Measurements from ENCODE around the gene B3GALT5.

The B3GALT5 gene

GRCh38 chr21:39641827-39642450 is 29.2 kb downstream of the B3GALT5 start:
- no peak for DNase-seq (ENCODE audit: low read depth in 1 of 2, low spot score in 1 of 2)

GRCh38 chr21:39644062-39644560 is 31.4 kb downstream of the B3GALT5 start:
- DNase-seq (ENCODE audit: low read depth in 1 of 2, low spot score in 1 of 2), result no peak

DNA sequence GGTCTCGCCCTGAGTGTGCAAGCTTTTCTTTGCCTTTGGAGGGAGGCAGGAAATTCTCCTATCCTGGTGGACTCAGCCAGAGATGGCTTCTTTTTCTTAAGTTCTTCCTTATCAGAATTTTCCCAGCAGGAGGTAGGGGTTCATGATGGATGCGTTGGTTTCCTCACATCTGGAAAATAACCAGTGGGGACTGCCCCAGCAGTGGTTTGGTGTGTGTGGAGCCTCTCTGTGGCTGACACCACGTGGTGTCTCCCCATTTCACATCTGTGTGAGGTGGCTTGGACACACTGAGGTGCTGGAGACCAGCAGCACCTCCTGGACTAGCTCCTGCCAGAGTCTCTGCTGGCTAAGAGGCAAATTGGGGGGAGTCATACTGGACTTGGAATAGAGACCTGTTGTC is 32.6 kb downstream of the B3GALT5 start:
- no peak for DNase-seq (ENCODE audit: low read depth in 1 of 2, low spot score in 1 of 2)

DNA sequence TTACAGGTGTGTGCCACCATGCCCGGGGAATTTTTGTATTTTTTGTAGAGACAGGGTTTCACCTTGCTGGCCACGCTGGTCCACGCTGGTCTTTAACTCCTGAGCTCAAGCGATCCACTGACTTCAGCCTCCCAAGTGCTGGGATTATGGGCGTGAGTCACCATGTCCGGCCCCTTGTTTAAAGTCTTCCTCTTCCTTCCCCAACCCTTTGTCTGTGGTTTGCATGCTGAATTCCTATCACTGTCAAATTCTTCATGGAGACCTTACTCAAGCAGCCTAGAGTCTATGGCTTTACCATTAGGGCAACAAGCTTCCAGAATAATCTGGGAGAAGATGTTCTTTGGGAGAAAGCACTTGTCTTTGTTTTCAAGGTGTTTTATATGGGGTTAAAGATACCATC is 34.7 kb downstream of the B3GALT5 start:
- no peak for DNase-seq (ENCODE audit: low read depth in 1 of 2, low spot score in 1 of 2)

GRCh38 chr21:39648879-39649278 is 36.1 kb downstream of the B3GALT5 start:
- no peak for DNase-seq (ENCODE audit: low read depth in 1 of 2, low spot score in 1 of 2)

GRCh38 chr21:39649526-39649925 is 36.8 kb downstream of the B3GALT5 start:
- no peak for DNase-seq (ENCODE audit: low read depth in 1 of 2, low spot score in 1 of 2)

- DNase-seq (ENCODE audit: low read depth in 1 of 2, low spot score in 1 of 2), result no peak
Observed at GRCh38 chr21:39650306-39650705, 37.6 kb downstream of the B3GALT5 start.

DNA sequence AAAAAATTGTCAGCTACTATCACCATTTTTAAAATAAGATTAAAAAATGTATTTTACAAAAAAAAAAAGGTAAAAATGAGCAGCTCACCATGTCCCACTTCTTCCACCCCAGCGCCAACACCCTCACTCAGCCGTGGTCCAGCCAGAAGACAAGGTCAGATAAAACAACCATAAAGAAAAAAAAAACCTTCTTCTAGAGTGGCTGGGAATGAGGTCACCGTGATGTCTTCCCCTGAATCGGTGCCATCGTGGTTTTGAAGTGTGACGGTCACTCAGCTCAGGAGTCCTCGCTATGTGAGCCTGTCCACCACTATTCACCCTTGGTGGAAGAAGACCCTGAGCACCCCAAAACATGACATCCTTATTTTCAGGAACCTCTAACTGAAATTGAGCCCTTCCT is 38.1 kb downstream of the B3GALT5 start:
- DNase-seq (ENCODE audit: low read depth in 1 of 2, low spot score in 1 of 2), result no peak

DNA sequence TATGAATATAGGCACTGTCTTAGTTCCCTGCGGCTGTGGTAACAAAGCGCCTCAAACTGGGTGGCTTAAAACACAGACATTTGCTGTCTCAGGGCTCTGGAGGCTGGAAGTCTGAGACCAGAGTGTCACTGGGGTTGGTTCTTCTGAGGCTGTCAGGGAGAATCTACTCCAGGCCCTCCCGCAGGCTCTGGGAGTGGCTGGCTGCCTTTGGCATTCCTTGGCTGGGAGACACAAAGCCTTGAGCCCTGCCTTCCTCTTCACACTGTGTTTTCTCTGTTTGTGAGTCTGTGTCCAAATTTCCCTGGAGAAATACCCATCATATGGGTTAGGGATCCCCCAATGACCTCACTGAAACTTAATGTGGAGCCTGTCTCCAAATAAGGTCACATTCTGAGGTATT is 38.5 kb downstream of the B3GALT5 start:
- no peak for DNase-seq (ENCODE audit: low read depth in 1 of 2, low spot score in 1 of 2)

DNA sequence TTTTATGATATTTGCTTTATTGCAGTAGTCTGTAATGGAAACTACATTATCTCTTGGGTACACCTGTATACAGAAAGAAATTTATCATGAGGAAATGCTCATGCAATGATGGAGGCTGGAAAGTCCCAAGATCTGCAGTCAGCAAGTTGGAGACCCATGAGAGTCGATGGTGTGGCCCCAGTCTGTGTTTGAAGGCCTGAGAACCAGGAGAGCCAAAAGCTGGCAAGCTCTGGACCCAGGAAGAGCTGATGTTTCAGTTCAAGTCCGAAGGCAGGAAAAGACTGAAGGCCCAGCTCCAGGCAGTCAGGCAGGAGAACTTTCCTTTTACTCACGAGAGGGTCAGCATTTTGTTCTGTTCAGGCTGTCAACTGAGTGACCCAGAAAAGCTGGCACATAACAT is 42.2 kb downstream of the B3GALT5 start:
- DNase-seq (ENCODE audit: low read depth in 1 of 2, low spot score in 1 of 2), result no peak

- no peak for DNase-seq (ENCODE audit: low read depth in 1 of 2, low spot score in 1 of 2)
Observed at GRCh38 chr21:39655589-39655988, 42.8 kb downstream of the B3GALT5 start.

DNA sequence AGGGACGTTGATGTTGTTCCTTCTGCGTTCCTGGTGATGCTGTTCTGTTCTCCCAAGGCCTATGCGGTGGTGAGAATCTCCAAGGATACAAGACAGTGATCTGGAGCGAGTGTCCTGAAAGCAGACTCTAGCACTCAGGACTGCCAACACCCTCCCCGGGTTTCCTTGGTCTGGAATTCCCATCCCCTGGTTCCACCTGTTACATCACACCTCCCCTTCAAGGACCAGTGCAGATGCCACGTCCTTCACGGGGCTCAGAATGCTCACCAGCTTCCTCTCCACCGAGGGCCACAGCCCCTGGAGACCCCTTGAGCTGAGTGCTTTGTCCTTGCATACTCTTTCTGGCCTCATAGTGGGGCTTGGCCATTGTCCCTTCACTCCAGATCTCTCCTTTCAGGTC is 43.5 kb downstream of the B3GALT5 start:
- DNase-seq (ENCODE audit: low read depth in 1 of 2, low spot score in 1 of 2), result no peak

GRCh38 chr21:39657091-39657689 is 44.5 kb downstream of the B3GALT5 start:
- no peak for DNase-seq (ENCODE audit: low read depth in 1 of 2, low spot score in 1 of 2)

GRCh38 chr21:39658066-39658465 is 45.3 kb downstream of the B3GALT5 start:
- DNase-seq (ENCODE audit: low read depth in 1 of 2, low spot score in 1 of 2), result no peak

DNA sequence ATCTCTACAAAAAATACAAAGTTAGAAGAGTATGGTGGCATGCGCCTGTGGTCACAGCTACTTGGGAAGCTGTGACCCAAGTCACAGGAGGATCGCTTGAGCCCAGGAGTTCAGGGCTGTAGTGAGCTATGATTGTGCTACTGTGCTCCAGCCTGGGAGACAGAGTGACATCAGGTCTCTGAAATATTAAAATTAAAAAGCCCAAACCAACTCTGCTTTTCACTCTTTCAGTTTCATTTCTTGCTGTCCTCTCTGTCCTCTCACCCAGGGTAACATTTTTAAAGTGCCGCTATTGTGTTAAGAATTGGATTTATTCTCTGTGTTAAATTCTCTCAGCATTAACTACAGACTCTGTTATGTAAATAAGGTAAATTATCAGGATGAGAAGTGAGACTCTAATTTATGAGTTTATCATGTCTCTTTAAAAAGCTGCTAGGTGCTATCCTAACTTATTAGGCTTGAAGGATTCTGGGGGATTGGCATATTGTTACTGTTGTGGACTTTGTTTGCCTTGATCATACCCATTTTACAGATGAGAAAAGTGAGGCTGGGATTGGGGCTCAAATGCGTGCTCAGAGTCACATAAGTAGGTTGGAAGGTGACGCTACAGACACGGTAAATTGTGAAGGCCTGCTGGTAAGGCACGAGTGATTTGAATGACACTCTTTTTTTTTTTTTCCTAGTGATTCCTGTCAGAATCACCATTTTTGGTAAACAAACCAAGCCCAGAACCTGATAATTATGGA is 46.5 kb downstream of the B3GALT5 start:
- no peak for DNase-seq (ENCODE audit: low read depth in 1 of 2, low spot score in 1 of 2)

- DNase-seq (ENCODE audit: low read depth in 1 of 2, low spot score in 1 of 2), result no peak
Observed at GRCh38 chr21:39660191-39660980, 47.6 kb downstream of the B3GALT5 start.

DNA sequence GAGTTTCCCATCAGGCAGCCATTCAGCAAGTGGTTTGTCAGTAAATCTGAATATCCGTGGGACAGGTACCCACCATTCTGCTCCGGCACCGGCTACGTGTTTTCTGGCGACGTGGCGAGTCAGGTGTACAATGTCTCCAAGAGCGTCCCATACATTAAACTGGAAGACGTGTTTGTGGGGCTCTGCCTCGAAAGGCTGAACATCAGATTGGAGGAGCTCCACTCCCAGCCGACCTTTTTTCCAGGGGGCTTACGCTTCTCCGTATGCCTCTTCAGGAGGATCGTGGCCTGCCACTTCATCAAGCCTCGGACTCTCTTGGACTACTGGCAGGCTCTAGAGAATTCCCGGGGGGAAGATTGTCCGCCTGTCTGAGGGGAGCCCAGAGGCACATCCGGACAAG is 48.4 kb downstream of the B3GALT5 start:
- DNase-seq (ENCODE audit: low read depth in 1 of 2, low spot score in 1 of 2), result no peak

DNA sequence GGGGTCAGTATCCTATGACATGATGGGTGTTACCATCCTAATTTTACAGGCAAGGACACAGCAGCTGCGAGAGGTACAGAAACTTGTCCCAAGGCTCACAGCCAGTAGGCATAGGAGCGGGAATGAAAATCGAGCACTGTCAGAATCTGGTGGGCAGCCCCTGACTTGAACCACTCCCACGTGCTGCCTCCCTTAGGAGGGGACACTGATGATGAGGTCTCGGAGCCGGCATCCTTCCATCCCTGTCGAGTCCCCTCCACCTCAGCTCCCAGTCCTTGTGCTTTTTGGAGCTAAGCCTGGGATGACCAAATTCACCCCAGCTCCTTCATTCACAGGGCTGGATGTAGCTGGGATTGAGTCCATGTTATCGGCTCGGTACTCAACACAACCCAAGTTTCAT is 49.0 kb downstream of the B3GALT5 start:
- DNase-seq (ENCODE audit: low read depth in 1 of 2, low spot score in 1 of 2), result no peak

- no peak for DNase-seq (ENCODE audit: low read depth in 1 of 2, low spot score in 1 of 2)
Observed at GRCh38 chr21:39662411-39662953, 49.7 kb downstream of the B3GALT5 start.

DNA sequence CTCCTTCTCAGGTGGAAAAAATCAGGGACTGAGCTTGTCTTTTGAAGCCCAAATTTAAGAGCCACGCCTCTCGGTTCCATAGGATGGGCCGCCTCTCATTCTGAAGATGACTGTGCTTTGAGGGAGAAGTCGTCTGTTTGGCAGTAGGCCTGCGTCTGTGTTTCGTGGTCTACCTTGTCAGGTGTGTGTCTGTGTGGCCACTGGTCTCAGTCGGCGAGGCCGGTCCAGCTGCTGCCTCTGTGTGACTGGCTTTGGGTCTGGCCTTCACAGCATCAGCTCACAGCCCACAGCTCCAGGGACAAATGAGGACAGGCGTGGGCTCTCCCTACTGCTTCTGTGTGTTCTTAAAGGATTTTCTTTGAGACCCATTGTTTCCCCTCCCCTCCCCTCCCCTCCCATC is 50.3 kb downstream of the B3GALT5 start:
- DNase-seq (ENCODE audit: low read depth in 1 of 2, low spot score in 1 of 2), result no peak

GRCh38 chr21:39663742-39664492 is 51.2 kb downstream of the B3GALT5 start:
- DNase-seq (ENCODE audit: low read depth in 1 of 2, low spot score in 1 of 2), result no peak

Data from stimulated activated CD4-positive, alpha-beta T cell treated with anti-CD3 and anti-CD28 coated beads, Interleukin-15, amount 100 ng/mL, for 1 hour (primary cell).